Heart right ventricle (tissue), 16 donors: ENCODE measurements around the gene TMPO. TPM values are rescaled to one million over a fixed set of nuclear protein-coding genes. Genes with fewer than 3 reads are reported as not detected.

ENCODE experiments used
- ATAC-seq, 8 donors: fragments of 200-7000 bp; cut with Tn5 transposase; one replicate each; pipeline ENCODE4 v1.9.1; 2020; ENCODE audit warnings: mild to moderate bottlenecking in 8 of 8, moderate library complexity in 8 of 8, moderate number of reproducible peaks in 1 of 8
- DNase-seq, 2 donors: peaks; one replicate each; pipeline ENCODE4 v3.0.0-alpha.2; 2020
- H3K27ac ChIP-seq, 10 donors: fragments of 200-600 bp; sonication (generic) in 2 of 10; one replicate each; pipeline versions ENCODE4 v1.5.0 to v1.8.0; 2020 to 2022; ENCODE audit warnings: mild to moderate bottlenecking in 3 of 10
- H3K27me3 ChIP-seq, 7 donors: fragments of 200-600 bp; one replicate each; pipeline ENCODE4 v1.8.0; 2021 to 2022; ENCODE audit warnings: mild to moderate bottlenecking in 2 of 7
- H3K36me3 ChIP-seq, 9 donors: fragments of 200-600 bp; sonication (generic) in 1 of 9; one replicate each; pipeline versions ENCODE4 v1.5.0 to v1.8.0; 2020 to 2022; ENCODE audit warnings: mild to moderate bottlenecking in 2 of 9
- H3K4me1 ChIP-seq, 9 donors: fragments of 200-600 bp; sonication (generic) in 1 of 9; one replicate each; pipeline versions ENCODE4 v1.5.0 to v1.8.0; 2020 to 2022; ENCODE audit warnings: mild to moderate bottlenecking in 4 of 9
- H3K4me3 ChIP-seq, 10 donors: fragments of 200-600 bp; sonication (generic) in 2 of 10; one replicate each; pipeline versions ENCODE4 v1.5.0 to v1.8.0; 2020 to 2022; ENCODE audit warnings: mild to moderate bottlenecking in 7 of 10, moderate library complexity in 2 of 10
- H3K9me3 ChIP-seq, 11 donors: fragments of 200-600 bp in 10 of 11; sonication (generic) in 2 of 11; one replicate each; pipeline versions ENCODE4 v1.5.0 to v1.8.0; 2013 to 2022; ENCODE audit warnings: mild to moderate bottlenecking in 2 of 11, control low read depth in 1 of 11, moderate library complexity in 1 of 11
- WGBS, 2 donors: extraction: QIAGEN DNeasy Blood & Tissue Kit; methylation state at CpG; one replicate each; pipeline ENCODE4 v1.1.7; 2013; ENCODE audit warnings: inconsistent platforms in 1 of 2; 5-methylcytosine and 5-hydroxymethylcytosine counted together
- intact Hi-C, 10 donors: fragments of 100-400 bp; cut with DNase I; formaldehyde crosslinking; loops; one replicate each; pipeline versions ENCODE4 v1.11.1 to v1.14.2; 2022
- long read RNA-seq, 3 donors: library from polyadenylated mRNA; unstranded; transcript quantifications; one replicate each; pipeline ENCODE4 v2.0.0, GENCODE V29; 2020 to 2021
- polyA plus RNA-seq, 2 donors: library from polyadenylated mRNA; stranded (reverse); fragments of 200-250 nt; gene quantifications; one replicate each; pipeline ENCODE4 v1.2.3, GENCODE V29; 2013
- total RNA-seq, 10 donors: library from RNA; stranded (reverse); fragmentation: NEBNext Ultra II Directional in 3 of 10; extraction: Animal tissue kit (Norgen Biotek cat#: 25700) in 3 of 10; gene quantifications; one replicate each; pipeline versions ENCODE4 v1.2.1 to v1.2.4, GENCODE V29; 2021 to 2023
- TF ChIP-seq, protein P1 (sequence below), 9 donors: fragments of 200-600 bp; sonication (generic) in 2 of 9; IDR thresholded peaks; one replicate each; pipeline versions ENCODE4 v1.5.0 to v1.8.0; 2021 to 2022; ENCODE audit warnings: antibody characterized with exemption in 9 of 9, mild to moderate bottlenecking in 5 of 9, moderate library complexity in 1 of 9
- donor health status: Arrhythmogenic right ventricular cardiomyopathy.
- donor health status: ischemic (EF 13 %, LVEDD 7.1; RV severe dilation, severe dysfunction).
- donor health status: healthy with polysubstance abuse.
- donor health status: DM: no; HTN: yes; CAD: no.
- donor health status: DM: no; HTN: no; CAD: no.
- donor health status: ischemic (EF 25% LVEDD 6.9; RV normal size, moderate dysfunction).
- donor health status: ischemic (EF 25% LVEDD 5.7; RV mildly dilated, moderate dysfunction).
- donor health status: healthy.
- donor health status: DM: yes; HTN: yes; CAD: no.
- donor health status: Ischemic cardiomyopathy.
- donor health status: ischemic (EF 35%, LVEDD 5.7; RV mildly dilated, moderate dysfunction).
- donor health status: nonischemic (EF 11% LVEDD 7.7; RV severe dilation, severe dysfunction).
- donor health status: DM: yes; HTN: yes; CAD: no.
- donor health status: PGD.
- donor health status: ischemic (EF 29% LVEDD 5.4; RV normal size, mild dysfunction).
- donor health status: nonischemic (EF 23%, LVEDD 6.1; RV moderate dilation, normal function).

The TMPO gene, protein sequence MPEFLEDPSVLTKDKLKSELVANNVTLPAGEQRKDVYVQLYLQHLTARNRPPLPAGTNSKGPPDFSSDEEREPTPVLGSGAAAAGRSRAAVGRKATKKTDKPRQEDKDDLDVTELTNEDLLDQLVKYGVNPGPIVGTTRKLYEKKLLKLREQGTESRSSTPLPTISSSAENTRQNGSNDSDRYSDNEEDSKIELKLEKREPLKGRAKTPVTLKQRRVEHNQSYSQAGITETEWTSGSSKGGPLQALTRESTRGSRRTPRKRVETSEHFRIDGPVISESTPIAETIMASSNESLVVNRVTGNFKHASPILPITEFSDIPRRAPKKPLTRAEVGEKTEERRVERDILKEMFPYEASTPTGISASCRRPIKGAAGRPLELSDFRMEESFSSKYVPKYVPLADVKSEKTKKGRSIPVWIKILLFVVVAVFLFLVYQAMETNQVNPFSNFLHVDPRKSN
- total RNA-seq (10 to 100 TPM in 8 of 10 donors, 1 to 10 TPM in 2; 9.1 to 27.6 (median 12.8) TPM), polyA plus RNA-seq (10 to 100 TPM; 11.1 to 17.5 TPM)
- long read RNA-seq, donor 1, full-length matches to known transcripts: 15 of 22 reads
- long read RNA-seq, donor 1, partial matches to known transcripts: 1 of 22 reads
- long read RNA-seq, donor 1, other reads (novel, unspliced or antisense): 6 of 22 reads
- long read RNA-seq, donor 2, full-length matches to known transcripts: 11 of 15 reads
- long read RNA-seq, donor 2, partial matches to known transcripts: 0 of 15 reads
- long read RNA-seq, donor 2, other reads (novel, unspliced or antisense): 4 of 15 reads
- long read RNA-seq, donor 3, full-length matches to known transcripts: 14 of 26 reads
- long read RNA-seq, donor 3, partial matches to known transcripts: 0 of 26 reads
- long read RNA-seq, donor 3, other reads (novel, unspliced or antisense): 12 of 26 reads

DNA sequence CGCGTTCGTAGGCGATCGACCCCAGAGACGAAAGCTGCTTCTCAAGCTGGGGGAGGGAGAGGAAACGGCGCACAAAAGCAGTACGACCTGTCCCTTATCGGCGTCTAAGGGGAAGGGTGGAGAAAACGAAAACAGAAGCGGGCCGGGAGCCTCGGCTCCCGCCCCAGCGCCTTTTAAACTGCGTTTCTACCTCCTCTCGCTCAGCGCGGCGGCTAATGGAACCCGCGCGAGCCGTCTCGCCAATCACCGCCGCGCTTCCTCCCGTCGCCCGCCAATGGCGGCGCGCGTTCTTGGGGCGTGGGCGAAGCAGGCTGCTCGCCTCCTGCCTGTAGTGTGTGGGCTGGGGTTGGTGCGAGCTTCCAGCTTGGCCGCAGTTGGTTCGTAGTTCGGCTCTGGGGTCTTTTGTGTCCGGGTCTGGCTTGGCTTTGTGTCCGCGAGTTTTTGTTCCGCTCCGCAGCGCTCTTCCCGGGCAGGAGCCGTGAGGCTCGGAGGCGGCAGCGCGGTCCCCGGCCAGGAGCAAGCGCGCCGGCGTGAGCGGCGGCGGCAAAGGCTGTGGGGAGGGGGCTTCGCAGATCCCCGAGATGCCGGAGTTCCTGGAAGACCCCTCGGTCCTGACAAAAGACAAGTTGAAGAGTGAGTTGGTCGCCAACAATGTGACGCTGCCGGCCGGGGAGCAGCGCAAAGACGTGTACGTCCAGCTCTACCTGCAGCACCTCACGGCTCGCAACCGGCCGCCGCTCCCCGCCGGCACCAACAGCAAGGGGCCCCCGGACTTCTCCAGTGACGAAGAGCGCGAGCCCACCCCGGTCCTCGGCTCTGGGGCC, at the start of gene TMPO:
TSS of gene TMPO (plus strand) at position 304 of the 824 bp plus-strand sequence. CDS start at position 582, 278 bp downstream.
- no peaks in the 10 kb centered on the region for H3K27me3 ChIP-seq
- H3K36me3 ChIP-seq: no peaks in the 10 kb centered on the region
- H3K4me1 ChIP-seq: peaks cover 0 to 53% (median 33%) of the 10 kb centered on the region in 9 donors
- WGBS, 2 donors: 0% methylated on average over 88 of the region's 88 CpGs
- peak within 1 kb of the TSS; percentile 70 to 98 (median 90) for H3K4me3 ChIP-seq
- peak; percentile 98 to 100 (median 99) for ATAC-seq
- H3K27ac ChIP-seq: peak within 1 kb of the TSS; percentile 87 to 98 (median 96)
- intact Hi-C loops: loop anchor here (1.0 to 10.0 kb wide), 9 partner anchors 11 to 93 kb away; no protein-coding TSS in a partner anchor
- peak; percentile 90 to 94 for DNase-seq
- TF ChIP-seq, protein P1, sequence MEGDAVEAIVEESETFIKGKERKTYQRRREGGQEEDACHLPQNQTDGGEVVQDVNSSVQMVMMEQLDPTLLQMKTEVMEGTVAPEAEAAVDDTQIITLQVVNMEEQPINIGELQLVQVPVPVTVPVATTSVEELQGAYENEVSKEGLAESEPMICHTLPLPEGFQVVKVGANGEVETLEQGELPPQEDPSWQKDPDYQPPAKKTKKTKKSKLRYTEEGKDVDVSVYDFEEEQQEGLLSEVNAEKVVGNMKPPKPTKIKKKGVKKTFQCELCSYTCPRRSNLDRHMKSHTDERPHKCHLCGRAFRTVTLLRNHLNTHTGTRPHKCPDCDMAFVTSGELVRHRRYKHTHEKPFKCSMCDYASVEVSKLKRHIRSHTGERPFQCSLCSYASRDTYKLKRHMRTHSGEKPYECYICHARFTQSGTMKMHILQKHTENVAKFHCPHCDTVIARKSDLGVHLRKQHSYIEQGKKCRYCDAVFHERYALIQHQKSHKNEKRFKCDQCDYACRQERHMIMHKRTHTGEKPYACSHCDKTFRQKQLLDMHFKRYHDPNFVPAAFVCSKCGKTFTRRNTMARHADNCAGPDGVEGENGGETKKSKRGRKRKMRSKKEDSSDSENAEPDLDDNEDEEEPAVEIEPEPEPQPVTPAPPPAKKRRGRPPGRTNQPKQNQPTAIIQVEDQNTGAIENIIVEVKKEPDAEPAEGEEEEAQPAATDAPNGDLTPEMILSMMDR (IDR thresholded peaks at IDR 0.05): peak in 3 of 9 donors; percentile 11 to 14 (median 13)
- H3K9me3 ChIP-seq: no peaks in the 10 kb centered on the region

DNA sequence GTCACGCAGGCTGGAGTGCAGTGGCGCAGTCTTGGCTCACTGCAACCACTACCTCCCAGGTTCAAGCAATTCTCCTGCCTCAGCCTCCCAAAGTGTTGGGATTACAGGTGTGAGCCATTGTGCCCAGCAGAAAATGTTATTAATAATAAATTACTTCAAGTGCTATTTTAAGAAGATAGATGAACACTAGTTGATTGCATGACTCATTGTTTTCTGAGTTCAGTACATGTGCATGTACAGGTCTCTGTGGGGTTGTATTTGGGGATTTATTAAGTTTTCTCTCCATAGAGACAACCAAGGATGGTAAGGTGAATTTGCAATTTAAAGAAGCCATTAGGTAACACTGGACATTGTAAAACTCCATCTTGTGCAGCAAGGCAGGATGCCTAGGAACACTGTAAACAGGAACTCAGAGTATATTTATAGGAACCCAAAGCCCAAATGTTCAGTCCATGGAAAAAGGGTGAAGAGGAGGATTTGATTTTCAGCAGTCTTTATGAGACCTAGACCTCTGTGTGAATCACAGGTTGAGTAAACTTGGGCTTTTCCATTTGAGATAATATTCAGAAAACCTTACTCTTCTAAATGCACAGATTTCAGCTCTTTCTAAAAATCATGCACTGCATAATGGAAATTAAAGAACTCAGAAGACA, 49.3 kb upstream of the TMPO start:
- H3K9me3 ChIP-seq: no peaks in the 10 kb centered on the region
- no peaks in the 10 kb centered on the region for H3K27me3 ChIP-seq
- no peak overlapping the region for H3K27ac ChIP-seq
- DNase-seq: no peak
- peak in 1 of 8 donors; percentile 33 for ATAC-seq
- WGBS, 2 donors: 92 to 98% methylated on average over 2 of the region's 2 CpGs
- H3K4me1 ChIP-seq: peaks cover 0 to 44% (median 3%) of the 10 kb centered on the region in 9 donors
- no peaks in the 10 kb centered on the region for H3K36me3 ChIP-seq
- H3K4me3 ChIP-seq: no peak overlapping the region
- TF ChIP-seq, protein P1 (IDR thresholded peaks at IDR 0.05): no peak
- intact Hi-C loops: no loop called here

DNA sequence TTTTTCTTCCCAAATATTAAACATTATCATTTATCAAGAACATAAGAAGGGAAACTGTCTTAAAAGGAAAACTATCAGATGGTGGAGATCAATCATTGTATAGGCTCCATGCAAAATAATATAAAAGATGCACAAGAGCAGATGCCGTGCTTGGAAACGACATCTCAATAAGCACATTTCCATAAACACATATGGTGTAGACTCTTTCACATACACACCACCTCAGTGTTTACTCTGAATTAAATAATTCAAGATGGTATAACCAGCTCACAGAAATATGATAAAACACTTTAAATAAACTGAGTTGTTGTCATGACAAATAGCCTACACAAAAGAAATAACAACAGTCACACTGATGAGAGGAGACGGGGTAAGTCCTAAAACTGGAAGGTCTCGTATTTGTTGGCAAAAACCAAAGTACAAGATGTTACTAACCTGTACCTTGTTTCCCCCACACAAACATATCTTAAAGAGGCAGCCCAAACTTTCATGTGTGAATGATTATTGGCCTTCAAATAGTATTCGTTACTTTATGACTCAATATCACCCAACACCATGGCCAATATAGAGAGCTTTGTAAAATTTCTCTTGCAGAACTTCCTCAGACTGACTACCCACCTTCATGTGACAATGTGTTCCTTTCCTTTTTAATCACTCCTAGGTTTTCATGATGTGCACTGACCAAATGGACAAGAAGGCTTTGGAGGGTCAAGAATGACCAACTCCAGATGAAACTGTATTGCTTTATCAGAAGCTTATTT, 48.6 kb upstream of the TMPO start:
- Histone ChIP-seq H3K9me3 (no peaks in the 10 kb centered on the region), H3K27ac (no peak overlapping the region), H3K4me1 (peaks cover 0 to 47% (median 3%) of the 10 kb centered on the region in 9 donors), H3K27me3 (no peaks in the 10 kb centered on the region), H3K4me3 (no peak overlapping the region), H3K36me3 (no peaks in the 10 kb centered on the region)
- intact Hi-C loops: no loop called here
- 88 to 96% methylated on average over 5 of the region's 5 CpGs for WGBS, 2 donors
- DNase-seq (no peak), ATAC-seq (no peak)
- TF ChIP-seq, protein P1 (IDR thresholded peaks at IDR 0.05): no peak
